Effector CD8-positive, alpha-beta T cell (primary cell): Measurements from ENCODE around the gene WWOX.

Experiments
- DNase-seq: peaks from one replicate; lab custom pipeline; 2025; lab: John Stamatoyannopoulos, UW

WWOX gene

GRCh38 chr16:78952630-78953029, 853.2 kb downstream of the WWOX start:
- no peak for DNase-seq

- DNase-seq, result no peak
Measured at GRCh38 chr16:78953526-78953925, 854.1 kb downstream of the WWOX start.

- DNase-seq, result no peak
Measured at GRCh38 chr16:78955206-78955605, 855.8 kb downstream of the WWOX start.

- DNase-seq, result no peak
Measured at GRCh38 chr16:78956859-78957258, 857.4 kb downstream of the WWOX start.

- no peak for DNase-seq
Measured at GRCh38 chr16:78957317-78958100, 858.1 kb downstream of the WWOX start.

- DNase-seq, result no peak
Measured at GRCh38 chr16:78961464-78961863, 862.0 kb downstream of the WWOX start.

GRCh38 chr16:78962457-78962929, 863.0 kb downstream of the WWOX start:
- no peak for DNase-seq

- DNase-seq, result no peak
Measured at GRCh38 chr16:78967948-78968347, 868.5 kb downstream of the WWOX start.

GRCh38 chr16:78969721-78970120, 870.3 kb downstream of the WWOX start:
- DNase-seq, result no peak

- no peak for DNase-seq
Measured at GRCh38 chr16:78970650-78971049, 871.2 kb downstream of the WWOX start.

GRCh38 chr16:78972006-78972405, 872.6 kb downstream of the WWOX start:
- DNase-seq, result no peak

GRCh38 chr16:78972986-78973385, 873.5 kb downstream of the WWOX start:
- no peak for DNase-seq

GRCh38 chr16:78976212-78976611, 876.8 kb downstream of the WWOX start:
- no peak for DNase-seq

- DNase-seq, result no peak
Measured at GRCh38 chr16:78980825-78981224, 881.4 kb downstream of the WWOX start.

- DNase-seq, result no peak
Measured at GRCh38 chr16:78982096-78982744, 882.8 kb downstream of the WWOX start.

- DNase-seq, result no peak
Measured at GRCh38 chr16:78984324-78984723, 884.9 kb downstream of the WWOX start.

- DNase-seq, result no peak
Measured at GRCh38 chr16:78984887-78985464, 885.5 kb downstream of the WWOX start.

- no peak for DNase-seq
Measured at GRCh38 chr16:78985716-78986605, 886.5 kb downstream of the WWOX start.

- DNase-seq, result no peak
Measured at GRCh38 chr16:78987666-78988065, 888.2 kb downstream of the WWOX start.

- no peak for DNase-seq
Measured at GRCh38 chr16:78988361-78988969, 889.0 kb downstream of the WWOX start.

- no peak for DNase-seq
Measured at GRCh38 chr16:78990309-78990701, 890.9 kb downstream of the WWOX start.

- no peak for DNase-seq
Measured at GRCh38 chr16:78992001-78992400, 892.5 kb downstream of the WWOX start.
